SK-N-SH (cell line): ENCODE results near the gene TUBGCP3. TPM values are rescaled to one million over a fixed set of nuclear protein-coding genes. Genes with fewer than 3 reads are reported as not detected.

Experiments
- CTCF ChIA-PET: fragments of 300-600, 350-600 bp; formaldehyde crosslinking; extraction: SDS; loops from one replicate; lab custom pipeline; 2021; lab: Yijun Ruan, JAX
- POLR2A ChIA-PET: fragments of 350-600 bp; sonication (Branson Sonifier 250); formaldehyde crosslinking; extraction: SDS; loops from one replicate; lab custom pipeline; 2020; ENCODE audit warnings: antibody characterized with exemption, inconsistent platforms; lab: Yijun Ruan, JAX
- DNase-seq: peaks from one replicate; pipeline ENCODE4 v3.0.0; 2012
- H2AFZ ChIP-seq: fragments of 200-600 bp; sonication (generic); 2 replicates; pipeline ENCODE4 v1.8.1; 2016; ENCODE audit warnings: antibody characterized with exemption, mild to moderate bottlenecking, low read depth
- H3F3A ChIP-seq: fragments of 200-600 bp; sonication (generic); replicated peaks from 2 replicates; pipeline ENCODE3; 2016; ENCODE audit warnings: antibody characterized with exemption, mild to moderate bottlenecking; ENCODE audit not compliant: insufficient read depth
- H3K27ac ChIP-seq, 2 experiments: fragments of 200-500 bp in 1 of 2; fragments of 200-600 bp in 1 of 2; sonication (Bioruptor generic) in 1 of 2; sonication (generic), shearing (Covaris generic) in 1 of 2; 2 replicates each; pipeline versions ENCODE4 v1.5.1 to v1.6.1; 2014 to 2016; ENCODE audit warnings: low read depth in 2 of 2, inconsistent platforms in 1 of 2, low read length in 1 of 2, mild to moderate bottlenecking in 1 of 2, mixed read lengths in 1 of 2
- H3K27me3 ChIP-seq: fragments of 200-600 bp; sonication (generic), shearing (Covaris generic); 2 replicates; pipeline ENCODE4 v1.6.1; 2016; ENCODE audit warnings: mixed run types; ENCODE audit not compliant: insufficient read depth
- H3K36me3 ChIP-seq, 2 experiments: fragments of 200-500 bp in 1 of 2; fragments of 200-600 bp in 1 of 2; sonication (Bioruptor generic) in 1 of 2; sonication (generic) in 1 of 2; replicated peaks in 1 of 2; 2 replicates each; pipeline versions ENCODE3 to v1.5.1; 2014 to 2016; ENCODE audit warnings: low read length in 1 of 2, mild to moderate bottlenecking in 1 of 2; ENCODE audit not compliant: insufficient read depth in 2 of 2, control insufficient read depth in 1 of 2
- H3K4me1 ChIP-seq, 2 experiments: fragments of 200-500 bp in 1 of 2; fragments of 200-600 bp in 1 of 2; sonication (Bioruptor generic) in 1 of 2; sonication (generic), shearing (Covaris generic) in 1 of 2; 2 replicates each; pipeline versions ENCODE4 v1.5.1 to v1.6.1; 2014 to 2016; ENCODE audit warnings: low read depth in 1 of 2, low read length in 1 of 2, mixed run types in 1 of 2; ENCODE audit not compliant: insufficient read depth in 2 of 2, control insufficient read depth in 1 of 2
- H3K4me2 ChIP-seq: fragments of 200-600 bp; sonication (generic), shearing (Covaris generic); 2 replicates; pipeline ENCODE4 v1.6.1; 2017; ENCODE audit warnings: mixed run types
- H3K4me3 ChIP-seq, 2 experiments: fragments of 200-500 bp in 1 of 2; fragments of 200-600 bp in 1 of 2; sonication (Bioruptor generic) in 1 of 2; sonication (generic), shearing (Covaris generic) in 1 of 2; 2 replicates each; pipeline versions ENCODE4 v1.5.1 to v1.8.1; 2014 to 2016; ENCODE audit warnings: low read depth in 2 of 2, inconsistent platforms in 1 of 2, low read length in 1 of 2, mild to moderate bottlenecking in 1 of 2, mixed read lengths in 1 of 2, moderate library complexity in 1 of 2
- H3K79me2 ChIP-seq: fragments of 200-600 bp; sonication (generic); 2 replicates; pipeline ENCODE4 v1.8.1; 2017; ENCODE audit warnings: mild to moderate bottlenecking; ENCODE audit not compliant: insufficient read depth
- H3K9ac ChIP-seq: fragments of 200-600 bp; sonication (generic); 2 replicates; pipeline ENCODE4 v1.6.1; 2017; ENCODE audit warnings: mixed run types
- H3K9me2 ChIP-seq: fragments of 200-600 bp; sonication (generic); 2 replicates; pipeline ENCODE4 v1.6.1; 2017; ENCODE audit warnings: mixed run types
- H3K9me3 ChIP-seq: fragments of 200-600 bp; sonication (generic); 2 replicates; pipeline ENCODE4 v1.6.1; 2017; ENCODE audit warnings: mixed run types, mild to moderate bottlenecking, moderate library complexity
- H4K20me1 ChIP-seq: fragments of 200-600 bp; sonication (generic); 2 replicates; pipeline ENCODE4 v1.6.1; 2017; ENCODE audit warnings: mild to moderate bottlenecking, mixed run types; ENCODE audit not compliant: insufficient read depth
- CHD2 ChIP-seq: fragments of 150-350 bp; IDR thresholded peaks from 2 replicates; pipeline ENCODE4 v1.6.1; 2018; ENCODE audit warnings: low read length; ENCODE audit not compliant: partially characterized antibody
- EZH2phosphoT487 ChIP-seq: fragments of 200-600 bp; sonication (generic); IDR thresholded peaks from 2 replicates; pipeline ENCODE4 v1.6.1; 2017; ENCODE audit warnings: low read depth, mixed run types, mild to moderate bottlenecking, antibody characterized with exemption, moderate library complexity, borderline replicate concordance
- FOXJ3 ChIP-seq: sonication (generic); formaldehyde crosslinking; IDR thresholded peaks from 2 replicates; pipeline ENCODE4 v1.5.1; 2020; ENCODE audit warnings: mild to moderate bottlenecking, missing genetic modification reagents
- JUND ChIP-seq: IDR thresholded peaks from 2 replicates; pipeline ENCODE4 v1.4.0; 2012
- NRF1 ChIP-seq: IDR thresholded peaks from 2 replicates; pipeline ENCODE4 v1.6.1; 2012; ENCODE audit warnings: low read depth, mild to moderate bottlenecking, low read length
- POLR2AphosphoS5 ChIP-seq: IDR thresholded peaks from 2 replicates; pipeline ENCODE4 v1.6.1; 2012; ENCODE audit warnings: low read depth, low read length
- RAD21 ChIP-seq: IDR thresholded peaks from 2 replicates; pipeline ENCODE4 v1.6.1; 2012; ENCODE audit warnings: mild to moderate bottlenecking, low read length
- RFX5 ChIP-seq: IDR thresholded peaks from 2 replicates; pipeline ENCODE4 v1.6.1; 2012; ENCODE audit warnings: mild to moderate bottlenecking, improper control_type of control experiment, low read length
- SIN3A ChIP-seq: IDR thresholded peaks from 2 replicates; pipeline ENCODE4 v1.6.1; 2012; ENCODE audit warnings: low read depth, mild to moderate bottlenecking, low read length, moderate library complexity, borderline replicate concordance
- SMC3 ChIP-seq: IDR thresholded peaks from 2 replicates; pipeline ENCODE4 v1.6.1; 2012; ENCODE audit warnings: low read depth, low read length, improper control_type of control experiment
- YY1 ChIP-seq: IDR thresholded peaks from 2 replicates; pipeline ENCODE4 v1.4.0; 2012; ENCODE audit warnings: low read depth, mild to moderate bottlenecking
- WGBS: methylation state at CpG from one replicate; pipeline ENCODE4 v1.1.6; 2017; ENCODE audit warnings: low lambda C conversion rate; 5-methylcytosine and 5-hydroxymethylcytosine counted together
- polyA plus RNA-seq, 3 experiments: library from polyadenylated mRNA; depleted of rRNA; stranded (reverse); fragments of >200 nt; gene quantifications; 2 replicates each; pipeline ENCODE4 v1.2.3, GENCODE V29; 2012
- TF ChIP-seq, protein P1 (sequence below): IDR thresholded peaks from 2 replicates; pipeline ENCODE4; 2012
- TF ChIP-seq, protein P2 (sequence below): fragments of 150-350 bp; IDR thresholded peaks from 2 replicates; pipeline ENCODE4 v1.6.1; 2017; ENCODE audit warnings: antibody characterized with exemption, low read length, low read depth, borderline replicate concordance
- TF ChIP-seq, protein P3 (sequence below): IDR thresholded peaks from 2 replicates; pipeline ENCODE4 v1.6.1; 2012; ENCODE audit warnings: mild to moderate bottlenecking, low read depth, low read length, moderate library complexity

The TUBGCP3 gene
- polyA plus RNA-seq, 1 of the 3 experiments (the other 2 are of a cell fraction), result 16.8 TPM

DNA sequence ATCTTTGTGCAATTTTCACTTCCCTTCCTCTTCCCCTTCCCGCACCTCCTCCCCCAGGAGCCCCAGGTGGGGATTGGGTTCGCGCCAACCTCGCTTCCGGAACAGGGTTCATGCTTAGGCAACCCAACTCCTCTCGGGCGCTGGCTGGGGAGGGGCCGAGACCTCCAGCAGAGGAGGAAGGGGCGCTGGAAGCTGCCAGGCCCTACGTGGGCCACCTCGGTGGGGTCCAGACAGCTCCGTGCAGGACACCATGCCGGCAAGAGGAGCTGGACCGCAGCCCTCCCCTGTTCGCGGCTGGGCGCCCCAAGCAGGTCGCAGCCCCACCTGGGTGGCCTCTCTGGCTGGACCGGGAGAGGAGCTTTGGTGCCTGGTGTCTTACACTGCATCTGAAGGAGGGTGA lies 120.7 kb downstream of the TUBGCP3 start:
- Histone ChIP-seq H3K4me3 (no peak overlapping the region), H3K27ac (no peak overlapping the region), H3K79me2 (no peaks in the 10 kb centered on the region), H3K36me3 (no peaks in the 10 kb centered on the region), H3K9ac (no peak overlapping the region), H3K27me3 (no peaks in the 10 kb centered on the region), H4K20me1 (no peaks in the 10 kb centered on the region), H3K9me3 (no peaks in the 10 kb centered on the region), H2AFZ (no peak overlapping the region), H3F3A (no peaks in the 10 kb centered on the region), H3K4me2 (no peak overlapping the region), H3K4me1 (no peaks in the 10 kb centered on the region), H3K9me2 (no peaks in the 10 kb centered on the region)
- 75% methylated on average over 9 of the region's 19 CpGs for WGBS
- DNase-seq, result no peak
- TF ChIP-seq, protein P1, sequence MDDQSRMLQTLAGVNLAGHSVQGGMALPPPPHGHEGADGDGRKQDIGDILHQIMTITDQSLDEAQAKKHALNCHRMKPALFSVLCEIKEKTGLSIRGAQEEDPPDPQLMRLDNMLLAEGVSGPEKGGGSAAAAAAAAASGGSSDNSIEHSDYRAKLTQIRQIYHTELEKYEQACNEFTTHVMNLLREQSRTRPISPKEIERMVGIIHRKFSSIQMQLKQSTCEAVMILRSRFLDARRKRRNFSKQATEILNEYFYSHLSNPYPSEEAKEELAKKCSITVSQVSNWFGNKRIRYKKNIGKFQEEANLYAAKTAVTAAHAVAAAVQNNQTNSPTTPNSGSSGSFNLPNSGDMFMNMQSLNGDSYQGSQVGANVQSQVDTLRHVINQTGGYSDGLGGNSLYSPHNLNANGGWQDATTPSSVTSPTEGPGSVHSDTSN, result no peak
- TF ChIP-seq POLR2AphosphoS5 (no peak), NRF1 (no peak), RFX5 (no peak), YY1 (no peak), SIN3A (no peak), CHD2 (no peak), EZH2phosphoT487 (no peak), RAD21 (no peak), JUND (no peak), SMC3 (no peak), FOXJ3 (CRISPR knock-in tag) (no peak)
- TF ChIP-seq, protein P2, sequence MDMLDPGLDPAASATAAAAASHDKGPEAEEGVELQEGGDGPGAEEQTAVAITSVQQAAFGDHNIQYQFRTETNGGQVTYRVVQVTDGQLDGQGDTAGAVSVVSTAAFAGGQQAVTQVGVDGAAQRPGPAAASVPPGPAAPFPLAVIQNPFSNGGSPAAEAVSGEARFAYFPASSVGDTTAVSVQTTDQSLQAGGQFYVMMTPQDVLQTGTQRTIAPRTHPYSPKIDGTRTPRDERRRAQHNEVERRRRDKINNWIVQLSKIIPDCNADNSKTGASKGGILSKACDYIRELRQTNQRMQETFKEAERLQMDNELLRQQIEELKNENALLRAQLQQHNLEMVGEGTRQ, result no peak
- TF ChIP-seq, protein P3, sequence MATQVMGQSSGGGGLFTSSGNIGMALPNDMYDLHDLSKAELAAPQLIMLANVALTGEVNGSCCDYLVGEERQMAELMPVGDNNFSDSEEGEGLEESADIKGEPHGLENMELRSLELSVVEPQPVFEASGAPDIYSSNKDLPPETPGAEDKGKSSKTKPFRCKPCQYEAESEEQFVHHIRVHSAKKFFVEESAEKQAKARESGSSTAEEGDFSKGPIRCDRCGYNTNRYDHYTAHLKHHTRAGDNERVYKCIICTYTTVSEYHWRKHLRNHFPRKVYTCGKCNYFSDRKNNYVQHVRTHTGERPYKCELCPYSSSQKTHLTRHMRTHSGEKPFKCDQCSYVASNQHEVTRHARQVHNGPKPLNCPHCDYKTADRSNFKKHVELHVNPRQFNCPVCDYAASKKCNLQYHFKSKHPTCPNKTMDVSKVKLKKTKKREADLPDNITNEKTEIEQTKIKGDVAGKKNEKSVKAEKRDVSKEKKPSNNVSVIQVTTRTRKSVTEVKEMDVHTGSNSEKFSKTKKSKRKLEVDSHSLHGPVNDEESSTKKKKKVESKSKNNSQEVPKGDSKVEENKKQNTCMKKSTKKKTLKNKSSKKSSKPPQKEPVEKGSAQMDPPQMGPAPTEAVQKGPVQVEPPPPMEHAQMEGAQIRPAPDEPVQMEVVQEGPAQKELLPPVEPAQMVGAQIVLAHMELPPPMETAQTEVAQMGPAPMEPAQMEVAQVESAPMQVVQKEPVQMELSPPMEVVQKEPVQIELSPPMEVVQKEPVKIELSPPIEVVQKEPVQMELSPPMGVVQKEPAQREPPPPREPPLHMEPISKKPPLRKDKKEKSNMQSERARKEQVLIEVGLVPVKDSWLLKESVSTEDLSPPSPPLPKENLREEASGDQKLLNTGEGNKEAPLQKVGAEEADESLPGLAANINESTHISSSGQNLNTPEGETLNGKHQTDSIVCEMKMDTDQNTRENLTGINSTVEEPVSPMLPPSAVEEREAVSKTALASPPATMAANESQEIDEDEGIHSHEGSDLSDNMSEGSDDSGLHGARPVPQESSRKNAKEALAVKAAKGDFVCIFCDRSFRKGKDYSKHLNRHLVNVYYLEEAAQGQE, result no peak
- ChIA-PET CTCF (interaction anchor here (1.5 to 2.5 kb wide), 2 partner anchors 12 to 23 kb away, joined by 5 to 8 read pairs; no protein-coding TSS in a partner anchor), POLR2A (no interaction called here)
